ENCODE results near the gene TOX2.

TOX2 gene

GRCh38 chr20:44005661-44006060 is 91.0 kb downstream of the TOX2 start:
- no peak for DNase-seq

- DNase-seq = no peak
These were observed 91.5 kb downstream of the TOX2 start for GRCh38 chr20:44006126-44006525.

GRCh38 chr20:44006578-44006977 is 91.9 kb downstream of the TOX2 start:
- DNase-seq = no peak

GRCh38 chr20:44008806-44009678 is 94.4 kb downstream of the TOX2 start:
- DNase-seq = no peak

DNA sequence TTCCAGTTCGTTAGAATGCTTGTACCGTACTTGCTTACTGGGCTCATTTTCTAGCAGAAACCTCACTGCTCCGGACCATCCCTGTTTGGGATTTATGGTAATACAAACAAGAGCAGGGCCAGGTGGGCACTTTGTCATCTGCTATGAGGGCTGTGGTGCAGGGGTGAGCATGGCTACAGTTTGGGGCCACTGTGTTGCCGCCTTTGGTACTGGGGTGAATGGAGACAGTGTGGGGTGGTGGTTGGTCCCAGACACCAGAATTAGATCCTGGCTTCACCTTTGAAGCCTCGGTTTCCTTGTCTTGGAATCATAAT is 95.0 kb downstream of the TOX2 start:
- no peak for DNase-seq

- DNase-seq = no peak
These were observed 95.6 kb downstream of the TOX2 start for GRCh38 chr20:44010162-44010704.

- DNase-seq = no peak
These were observed 96.7 kb downstream of the TOX2 start for GRCh38 chr20:44011251-44011940.

DNA sequence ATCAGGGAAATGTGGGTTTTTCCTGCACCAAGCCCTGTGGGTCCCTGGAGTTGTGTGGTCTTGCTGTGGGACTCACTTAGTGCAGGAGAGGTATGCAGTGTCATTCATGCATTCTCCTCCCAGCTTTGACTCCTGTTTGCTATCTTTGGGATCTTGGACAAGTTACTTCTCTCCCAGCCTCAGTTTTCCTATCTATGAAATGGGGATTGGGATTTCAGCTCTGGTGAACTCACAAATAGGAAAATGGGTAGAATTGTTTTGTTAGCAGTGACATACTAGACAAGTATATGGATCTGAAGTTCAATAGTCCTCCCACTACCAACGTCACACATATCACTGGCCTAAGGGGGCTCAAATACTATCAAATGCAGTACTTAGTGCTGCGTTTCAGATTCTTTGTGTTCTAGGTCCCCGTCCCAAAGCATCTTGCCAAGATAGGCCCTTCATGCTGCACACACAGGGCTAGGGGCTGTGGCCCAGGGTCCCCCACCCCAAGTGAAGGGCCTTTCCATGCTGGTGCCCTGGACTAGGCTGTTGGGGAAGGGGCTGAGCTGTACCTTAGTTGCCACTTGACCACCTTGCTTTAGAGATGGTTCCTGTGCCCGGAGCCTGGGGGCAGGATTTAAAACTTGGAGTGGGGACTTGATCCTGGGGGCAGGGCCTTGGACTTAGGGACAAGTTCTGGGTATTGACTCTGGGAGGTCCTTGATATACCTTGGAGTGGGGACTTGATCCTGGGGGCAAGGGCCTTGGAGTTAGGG is 98.0 kb downstream of the TOX2 start:
- no peak for DNase-seq

GRCh38 chr20:44014807-44015732 is 100.4 kb downstream of the TOX2 start:
- DNase-seq = no peak

DNA sequence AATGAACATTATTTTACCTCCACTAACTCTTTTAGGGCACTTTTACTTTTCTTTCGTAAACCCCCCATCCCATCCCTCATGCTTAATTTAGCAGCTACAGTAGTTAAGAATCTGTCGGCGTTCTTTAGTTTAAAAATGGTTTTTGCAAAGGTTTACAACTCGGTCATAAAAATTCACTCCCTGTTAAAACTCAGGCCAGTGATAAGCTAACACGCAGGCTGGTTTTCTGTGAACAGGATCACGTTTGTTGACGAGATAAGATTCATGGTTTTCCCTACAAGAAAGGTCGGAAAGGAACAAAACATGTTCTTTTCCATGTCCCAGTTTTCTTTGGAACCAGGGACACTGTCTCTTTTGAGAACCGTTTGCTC is 101.1 kb downstream of the TOX2 start:
- no peak for DNase-seq

GRCh38 chr20:44016525-44016924 is 101.9 kb downstream of the TOX2 start:
- DNase-seq = no peak

DNA sequence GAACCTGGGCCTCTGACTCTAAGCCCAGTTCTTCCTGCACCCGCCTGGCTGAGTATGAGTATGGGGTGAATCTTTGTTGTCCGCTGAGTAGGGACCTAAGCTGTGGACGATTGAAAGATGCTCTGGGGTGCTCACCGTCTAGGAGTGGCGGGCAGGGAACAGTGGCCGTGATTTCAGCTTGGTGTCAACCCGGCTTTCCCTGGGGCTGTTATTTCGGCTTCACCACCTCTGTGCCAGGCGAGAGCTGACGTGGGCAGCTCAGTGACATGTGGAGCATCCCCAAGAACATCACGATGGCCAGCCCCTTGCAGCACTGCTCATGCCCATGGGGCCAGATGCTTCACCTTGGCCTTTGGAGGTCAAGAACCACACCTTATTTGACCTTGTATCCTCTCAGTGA is 102.6 kb downstream of the TOX2 start:
- no peak for DNase-seq

GRCh38 chr20:44017905-44018258 is 103.2 kb downstream of the TOX2 start:
- no peak for DNase-seq

DNA sequence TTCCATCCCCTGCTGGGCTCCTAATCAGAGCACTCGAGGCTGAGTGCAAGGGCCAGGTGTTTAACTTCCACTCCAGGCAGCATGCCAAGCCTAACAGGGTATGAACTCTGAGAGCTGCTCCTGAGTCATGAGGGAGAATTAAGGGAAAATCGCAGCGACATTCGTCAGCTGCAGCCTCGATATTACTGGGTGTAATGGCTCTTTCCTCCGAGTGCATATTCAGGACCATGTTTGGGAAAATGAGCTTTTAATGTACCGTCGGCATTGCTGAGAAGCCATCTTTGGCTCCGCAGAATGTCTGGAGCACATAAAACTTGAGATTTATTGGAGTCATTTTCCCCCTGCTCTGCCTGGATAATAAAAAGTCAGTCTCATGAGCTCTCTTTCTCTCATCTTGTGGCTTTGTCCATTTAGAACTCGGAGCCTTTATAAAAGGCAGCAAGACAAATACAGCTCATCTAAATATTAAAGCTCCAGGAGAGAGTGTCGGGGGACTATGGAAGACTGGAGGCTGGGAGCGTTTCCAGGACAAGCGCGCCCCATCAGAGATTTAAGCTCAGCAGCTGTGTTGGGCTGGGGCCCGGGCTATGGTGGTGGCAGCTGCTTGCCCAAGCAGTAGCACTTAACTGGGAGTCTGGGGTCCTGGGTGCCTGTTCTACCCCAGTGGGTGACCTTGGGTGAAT is 103.7 kb downstream of the TOX2 start:
- peak; percentile 90 for DNase-seq

DNA sequence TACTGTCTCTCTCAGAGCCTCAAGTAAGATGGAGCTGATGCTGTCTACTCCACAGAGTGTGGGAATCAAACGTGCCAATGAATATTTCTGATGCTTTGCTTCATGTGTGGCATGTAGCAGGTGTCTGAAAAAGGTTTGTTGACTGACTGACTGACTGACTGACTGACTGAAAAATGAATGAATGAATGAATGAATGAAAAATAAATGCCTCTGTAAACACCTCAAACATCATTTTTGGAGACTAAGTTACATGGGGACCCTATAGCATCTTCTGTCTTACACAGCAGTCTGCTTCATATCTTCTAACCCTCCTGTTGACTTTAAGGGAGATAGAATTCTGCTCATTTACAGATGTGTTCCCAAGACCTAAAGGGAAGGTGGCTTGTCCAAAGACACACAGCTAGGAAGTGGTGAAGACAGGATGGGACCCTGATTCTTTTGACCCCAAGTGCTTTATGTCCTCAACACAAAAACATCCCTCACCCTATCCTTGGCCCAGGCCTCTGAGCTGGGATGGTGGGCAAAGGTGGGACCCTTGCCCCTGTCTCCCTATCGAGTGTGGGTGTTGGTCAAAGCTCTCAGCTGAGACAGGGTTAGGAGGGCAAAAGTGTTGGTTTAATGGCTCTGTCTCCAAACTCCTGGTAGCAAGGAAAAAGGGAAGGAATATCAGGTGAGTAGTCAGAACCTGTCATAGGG is 104.4 kb downstream of the TOX2 start:
- DNase-seq = no peak

- no peak for DNase-seq
These were observed 105.1 kb downstream of the TOX2 start for GRCh38 chr20:44019638-44020335.

DNA sequence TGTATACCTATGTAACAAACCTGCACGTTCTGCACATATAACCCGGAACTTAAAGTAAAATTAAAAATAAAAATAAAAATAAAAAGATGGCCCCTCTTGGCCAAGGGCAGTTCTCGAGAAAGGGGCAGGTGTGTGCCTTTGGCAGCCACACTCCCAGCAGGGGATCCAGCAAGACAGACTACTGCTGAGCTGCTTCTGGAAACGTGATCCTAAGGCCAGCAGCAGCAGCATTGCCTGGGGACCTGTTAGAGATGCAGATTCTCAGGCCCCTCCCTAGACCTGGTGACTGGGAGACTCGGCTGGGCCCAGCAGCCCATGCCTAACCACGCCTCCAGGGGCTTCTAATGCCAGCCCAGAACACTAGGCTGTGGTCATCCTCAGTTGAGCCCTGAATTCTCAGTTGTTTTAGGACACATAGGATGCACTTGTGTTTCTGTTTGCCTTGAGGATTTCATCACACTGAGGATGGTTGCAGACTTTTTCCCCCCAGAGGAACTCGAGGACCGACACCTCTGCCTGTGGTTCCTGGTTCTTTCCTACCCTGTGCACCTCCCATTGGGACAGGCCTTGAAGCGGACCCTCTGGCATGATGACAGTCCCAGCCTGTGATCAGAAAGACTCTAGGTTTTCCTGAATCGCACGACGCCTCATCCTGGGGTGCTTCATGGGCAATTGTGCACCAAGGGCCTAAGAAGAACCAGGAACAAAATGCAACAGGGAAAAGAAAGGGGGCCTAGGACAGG is 105.9 kb downstream of the TOX2 start:
- DNase-seq = peak; percentile 24

- DNase-seq = no peak
These were observed 106.5 kb downstream of the TOX2 start for GRCh38 chr20:44021186-44021585.

DNA sequence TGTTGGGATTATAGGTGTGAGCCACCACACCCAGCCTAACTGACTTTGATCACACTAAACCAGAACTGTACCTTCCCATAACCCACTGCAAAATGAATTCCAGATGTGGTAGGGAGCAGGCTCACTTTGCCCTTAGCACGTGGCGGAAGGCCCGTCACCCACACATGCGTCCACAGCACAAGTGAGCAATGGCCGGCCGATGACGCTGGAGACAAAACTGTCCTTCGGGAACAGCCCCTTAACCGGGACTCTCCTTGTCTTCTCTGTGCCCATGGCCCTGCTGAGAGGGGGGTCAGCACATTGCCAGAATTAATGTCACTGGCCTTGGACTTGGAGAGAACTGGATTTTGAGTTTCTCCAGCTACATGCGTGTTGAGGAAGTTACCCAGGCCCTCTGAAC is 107.2 kb downstream of the TOX2 start:
- DNase-seq = no peak

DNA sequence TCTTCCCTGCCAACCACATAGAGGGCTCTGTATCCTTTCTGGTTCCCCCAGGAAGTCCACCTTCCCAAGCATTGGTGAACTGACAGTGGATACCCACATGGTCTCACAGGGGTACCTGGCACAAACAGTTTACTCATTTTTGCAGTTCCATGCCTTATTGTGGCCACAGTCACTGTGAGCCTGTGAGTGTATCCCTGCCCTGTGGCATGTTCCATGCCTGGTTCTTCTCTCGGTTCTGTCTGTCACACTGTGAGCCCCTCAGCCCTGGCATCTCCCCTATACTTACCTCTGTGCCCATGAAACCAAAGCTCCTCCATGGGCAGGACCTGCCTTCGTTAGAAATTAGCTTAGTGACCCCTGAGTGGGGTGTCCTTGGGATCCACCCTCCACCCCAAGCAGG is 107.8 kb downstream of the TOX2 start:
- DNase-seq = no peak
